Measurements from ENCODE around the gene ADARB1.
"Not testable (repeated sequence)": the region's sequence is repeated elsewhere in the genome, so short reads cannot be mapped to it uniquely, and the experiment has no call there.

Gene ADARB1

GRCh38 chr21:45135868-45136267 lies 61.5 kb downstream of the ADARB1 start:
- no peak for DNase-seq (ENCODE audit: low spot score)

- no peak for DNase-seq (ENCODE audit: low spot score)
Observed at GRCh38 chr21:45136500-45136899, 62.1 kb downstream of the ADARB1 start.

- DNase-seq (ENCODE audit: low spot score) = peak; percentile 78
Observed at GRCh38 chr21:45136927-45137611, 62.7 kb downstream of the ADARB1 start.

- DNase-seq (ENCODE audit: low spot score) = no peak
Observed at GRCh38 chr21:45137612-45137937, 63.2 kb downstream of the ADARB1 start.

GRCh38 chr21:45138199-45139002 lies 64.0 kb downstream of the ADARB1 start:
- DNase-seq (ENCODE audit: low spot score) = peak; percentile 69

GRCh38 chr21:45139003-45139360 lies 64.6 kb downstream of the ADARB1 start:
- DNase-seq (ENCODE audit: low spot score) = not testable (repeated sequence)

GRCh38 chr21:45139473-45139872 lies 65.1 kb downstream of the ADARB1 start:
- DNase-seq (ENCODE audit: low spot score) = no peak

- peak; percentile 88 for DNase-seq (ENCODE audit: low spot score)
Observed at GRCh38 chr21:45140346-45140940, 66.1 kb downstream of the ADARB1 start.

- not testable (repeated sequence) for DNase-seq (ENCODE audit: low spot score)
Observed at GRCh38 chr21:45140944-45141343, 66.6 kb downstream of the ADARB1 start.

- DNase-seq (ENCODE audit: low spot score) = no peak
Observed at GRCh38 chr21:45141507-45141906, 67.1 kb downstream of the ADARB1 start.

- no peak for DNase-seq (ENCODE audit: low spot score)
Observed at GRCh38 chr21:45142469-45143308, 68.3 kb downstream of the ADARB1 start.

- no peak for DNase-seq (ENCODE audit: low spot score)
Observed at GRCh38 chr21:45143855-45144254, 69.5 kb downstream of the ADARB1 start.

- DNase-seq (ENCODE audit: low spot score) = no peak
Observed at GRCh38 chr21:45145146-45145545, 70.8 kb downstream of the ADARB1 start.

GRCh38 chr21:45145846-45146245 lies 71.5 kb downstream of the ADARB1 start:
- DNase-seq (ENCODE audit: low spot score) = not testable (repeated sequence)

GRCh38 chr21:45146306-45146705 lies 71.9 kb downstream of the ADARB1 start:
- DNase-seq (ENCODE audit: low spot score) = no peak

- no peak for DNase-seq (ENCODE audit: low spot score)
Observed at GRCh38 chr21:45146801-45147200, 72.4 kb downstream of the ADARB1 start.

- no peak for DNase-seq (ENCODE audit: low spot score)
Observed at GRCh38 chr21:45147473-45148315, 73.3 kb downstream of the ADARB1 start.

GRCh38 chr21:45148316-45148990 lies 74.1 kb downstream of the ADARB1 start:
- DNase-seq (ENCODE audit: low spot score) = no peak

GRCh38 chr21:45149021-45149420 lies 74.6 kb downstream of the ADARB1 start:
- no peak for DNase-seq (ENCODE audit: low spot score)

GRCh38 chr21:45150638-45151131 lies 76.3 kb downstream of the ADARB1 start:
- DNase-seq (ENCODE audit: low spot score) = no peak

All from NAMALWA (cell line).